ENCODE data around the gene BBS1. TPM values are rescaled to one million over a fixed set of nuclear protein-coding genes. Genes with fewer than 3 reads are reported as not detected.

BBS1 gene
- total RNA-seq, 1 experiment from 2014 or later = 29.8 TPM

GRCh38 chr11:66468691-66469090 is 41.7 kb upstream of the BBS1 start:
- POLR2A ChIA-PET = interaction anchor here (2.4 kb wide), 1 partner anchor 11 kb away, joined by 13 read pairs; the partner anchor contains the start of gene DPP3
- ATAC-seq = no peak
- H3K9me2 ChIP-seq (ENCODE audit: insufficient read depth) = no peaks in the 10 kb centered on the region
- RAD21 ChIA-PET (ENCODE audit: low non-redundant PET in 1 of 2, low total read pairs in 2 of 2, uncharacterized antibody in 2 of 2, unreplicated experiment in 2 of 2) = no interaction called here
- peaks cover 8% of the 10 kb centered on the region; the same call in 1 of the 2 replicates for H3K79me2 ChIP-seq (ENCODE audit: insufficient read depth, low read length)
- no peak overlapping the region for H3K9ac ChIP-seq (ENCODE audit: low read length)
- no peaks in the 10 kb centered on the region for H3K9me3 ChIP-seq (ENCODE audit: control insufficient read depth in 1 of 2, insufficient read depth in 1 of 2, low read depth in 1 of 2, low read length in 2 of 2)
- peaks cover 8 to 12% of the 10 kb centered on the region in 2 experiments; a peak in 2 of 4 replicates for H3K36me3 ChIP-seq (ENCODE audit: control insufficient read depth in 1 of 2, insufficient read depth in 2 of 2, low read length in 2 of 2)
- no peaks in the 10 kb centered on the region for H3K27me3 ChIP-seq (ENCODE audit: insufficient read depth, low read length)
- no peaks in the 10 kb centered on the region for H4K20me1 ChIP-seq (ENCODE audit: insufficient read depth)
- TF ChIP-seq ATF3 (IDR thresholded peaks at IDR 0.05) = no peak
- TF ChIP-seq JUND (IDR thresholded peaks at IDR 0.05) = no peak
- TF ChIP-seq SP1 (IDR thresholded peaks at IDR 0.05; ENCODE audit: low read depth) = no peak
- TF ChIP-seq CEBPB (IDR thresholded peaks at IDR 0.05; ENCODE audit: low read depth) = no peak
- TF ChIP-seq, protein P1, sequence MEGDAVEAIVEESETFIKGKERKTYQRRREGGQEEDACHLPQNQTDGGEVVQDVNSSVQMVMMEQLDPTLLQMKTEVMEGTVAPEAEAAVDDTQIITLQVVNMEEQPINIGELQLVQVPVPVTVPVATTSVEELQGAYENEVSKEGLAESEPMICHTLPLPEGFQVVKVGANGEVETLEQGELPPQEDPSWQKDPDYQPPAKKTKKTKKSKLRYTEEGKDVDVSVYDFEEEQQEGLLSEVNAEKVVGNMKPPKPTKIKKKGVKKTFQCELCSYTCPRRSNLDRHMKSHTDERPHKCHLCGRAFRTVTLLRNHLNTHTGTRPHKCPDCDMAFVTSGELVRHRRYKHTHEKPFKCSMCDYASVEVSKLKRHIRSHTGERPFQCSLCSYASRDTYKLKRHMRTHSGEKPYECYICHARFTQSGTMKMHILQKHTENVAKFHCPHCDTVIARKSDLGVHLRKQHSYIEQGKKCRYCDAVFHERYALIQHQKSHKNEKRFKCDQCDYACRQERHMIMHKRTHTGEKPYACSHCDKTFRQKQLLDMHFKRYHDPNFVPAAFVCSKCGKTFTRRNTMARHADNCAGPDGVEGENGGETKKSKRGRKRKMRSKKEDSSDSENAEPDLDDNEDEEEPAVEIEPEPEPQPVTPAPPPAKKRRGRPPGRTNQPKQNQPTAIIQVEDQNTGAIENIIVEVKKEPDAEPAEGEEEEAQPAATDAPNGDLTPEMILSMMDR (IDR thresholded peaks at IDR 0.05 in 2 of 3, conservative IDR thresholded peaks at IDR 0.05 in 1 of 3; ENCODE audit: borderline replicate concordance in 1 of 3, insufficient read depth in 1 of 3, low read depth in 2 of 3, low read length in 2 of 3) = no peak
- no peak for TF ChIP-seq SRF (IDR thresholded peaks at IDR 0.05; ENCODE audit: low read depth)
- no peak for TF ChIP-seq EZH2phosphoT487 (IDR thresholded peaks at IDR 0.05; ENCODE audit: borderline replicate concordance)
- TF ChIP-seq POLR2A (IDR thresholded peaks at IDR 0.05; ENCODE audit: borderline replicate concordance, extremely low read depth, insufficient read depth, insufficient read length) = no peak
- no peak for TF ChIP-seq REST (IDR thresholded peaks at IDR 0.05; ENCODE audit: low read depth)
- TF ChIP-seq, protein P2, sequence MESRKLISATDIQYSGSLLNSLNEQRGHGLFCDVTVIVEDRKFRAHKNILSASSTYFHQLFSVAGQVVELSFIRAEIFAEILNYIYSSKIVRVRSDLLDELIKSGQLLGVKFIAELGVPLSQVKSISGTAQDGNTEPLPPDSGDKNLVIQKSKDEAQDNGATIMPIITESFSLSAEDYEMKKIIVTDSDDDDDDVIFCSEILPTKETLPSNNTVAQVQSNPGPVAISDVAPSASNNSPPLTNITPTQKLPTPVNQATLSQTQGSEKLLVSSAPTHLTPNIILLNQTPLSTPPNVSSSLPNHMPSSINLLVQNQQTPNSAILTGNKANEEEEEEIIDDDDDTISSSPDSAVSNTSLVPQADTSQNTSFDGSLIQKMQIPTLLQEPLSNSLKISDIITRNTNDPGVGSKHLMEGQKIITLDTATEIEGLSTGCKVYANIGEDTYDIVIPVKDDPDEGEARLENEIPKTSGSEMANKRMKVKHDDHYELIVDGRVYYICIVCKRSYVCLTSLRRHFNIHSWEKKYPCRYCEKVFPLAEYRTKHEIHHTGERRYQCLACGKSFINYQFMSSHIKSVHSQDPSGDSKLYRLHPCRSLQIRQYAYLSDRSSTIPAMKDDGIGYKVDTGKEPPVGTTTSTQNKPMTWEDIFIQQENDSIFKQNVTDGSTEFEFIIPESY (IDR thresholded peaks at IDR 0.05; ENCODE audit: extremely low read depth, insufficient replicate concordance, low read length) = no peak
- no peak for TF ChIP-seq ELF1 (IDR thresholded peaks at IDR 0.05; ENCODE audit: borderline replicate concordance, low read depth)
- intact Hi-C loops (cut with micrococcal nuclease) = no loop called here
- H3K4me3 ChIP-seq (replicated peaks in 1 of 2; ENCODE audit: low read depth in 1 of 2, low read length in 2 of 2) = no peak overlapping the region
- CTCF ChIA-PET = interaction anchor here (0.9 kb wide), 2 partner anchors 10 to 11 kb away, joined by 3 to 5 read pairs; partner anchors contain the start of gene DPP3
- no peak overlapping the region for H3K4me2 ChIP-seq (ENCODE audit: low read length)
- H2AFZ ChIP-seq (ENCODE audit: low read depth, low read length, poor library complexity, severe bottlenecking) = no peak overlapping the region
- no peak overlapping the region for H3K27ac ChIP-seq (ENCODE audit: low read depth, low read length)
- BruUV-seq (replicated peaks) = no TSS peak
- H3K4me1 ChIP-seq (ENCODE audit: control insufficient read depth in 1 of 2, insufficient read depth in 2 of 2, low read length in 2 of 2) = peaks cover 8 to 19% of the 10 kb centered on the region in 2 experiments
- no peak for DNase-seq (ENCODE audit: low read depth, low spot score)
